SK-N-DZ (cell line): ENCODE data around the gene PDE10A.
A peak's percentile ranks its signal among the peaks of the same experiment; 100 is the strongest.

Source experiments
- DNase-seq: peaks from one replicate; pipeline ENCODE4 v3.0.0-alpha.2; 2015; ENCODE audit warnings: low spot score

Gene PDE10A

GRCh38 chr6:165656581-165657324 is 6.3 kb downstream of the PDE10A start:
- DNase-seq: no peak

DNA sequence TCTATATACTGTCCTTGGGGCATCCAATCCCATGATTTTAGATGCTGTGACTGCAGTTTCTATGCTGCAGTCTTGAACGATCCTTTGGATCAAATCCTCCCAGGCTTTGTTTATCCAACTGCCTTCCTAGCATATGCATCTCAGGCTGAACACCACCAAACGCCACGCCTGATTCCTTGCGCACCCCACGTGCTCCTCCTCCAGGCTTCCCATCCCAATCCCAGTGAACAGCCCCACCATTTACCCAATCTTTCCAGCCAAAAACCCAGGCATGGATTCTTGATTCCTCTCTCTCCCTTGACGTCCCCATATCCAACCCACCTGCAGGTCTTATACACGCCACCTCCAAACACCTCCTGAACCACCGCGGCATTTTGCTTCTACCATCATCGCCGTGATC is 7.8 kb downstream of the PDE10A start:
- no peak for DNase-seq

DNA sequence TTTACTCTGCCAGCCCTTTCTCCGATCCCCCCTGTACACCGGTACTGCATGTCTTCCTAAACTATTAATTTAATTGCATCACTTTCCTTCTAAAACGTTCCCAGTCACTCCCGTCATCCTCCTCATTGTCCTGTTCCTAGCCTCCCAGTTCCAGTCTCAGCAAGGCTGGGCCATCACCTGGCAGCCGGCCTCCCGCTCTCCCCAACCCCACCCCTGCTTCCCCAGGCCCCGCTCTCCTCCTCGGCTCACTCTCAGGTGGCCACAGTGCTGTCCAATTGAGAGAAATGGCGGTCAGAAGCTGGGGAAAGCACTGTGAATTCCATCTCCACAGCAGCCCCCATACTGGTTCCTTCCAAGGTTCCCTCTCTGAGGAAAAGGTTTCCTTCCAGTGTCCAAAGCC is 8.9 kb downstream of the PDE10A start:
- DNase-seq: no peak

- DNase-seq: no peak
Observed at GRCh38 chr6:165653607-165654006, 9.4 kb downstream of the PDE10A start.

DNA sequence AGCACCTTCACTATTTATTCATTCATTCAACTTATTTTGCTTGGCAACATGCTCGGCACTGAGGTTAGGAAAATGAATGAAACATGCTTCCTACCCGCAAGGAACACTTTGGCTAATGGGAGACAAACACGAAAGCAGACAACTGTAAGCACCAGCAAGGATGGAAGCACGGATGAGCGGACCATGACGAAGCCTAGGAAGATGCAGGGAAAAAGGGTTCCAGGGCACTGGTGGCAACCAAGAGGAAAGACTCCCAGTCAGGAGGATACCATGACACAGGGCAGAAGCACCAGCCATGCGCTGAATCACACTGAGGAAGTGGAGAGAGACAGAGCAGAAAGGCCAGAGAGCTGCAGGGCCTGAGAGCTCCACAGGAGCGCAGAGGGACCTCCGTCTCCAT is 9.8 kb downstream of the PDE10A start:
- no peak for DNase-seq

GRCh38 chr6:165652766-165653165 is 10.3 kb downstream of the PDE10A start:
- no peak for DNase-seq

DNA sequence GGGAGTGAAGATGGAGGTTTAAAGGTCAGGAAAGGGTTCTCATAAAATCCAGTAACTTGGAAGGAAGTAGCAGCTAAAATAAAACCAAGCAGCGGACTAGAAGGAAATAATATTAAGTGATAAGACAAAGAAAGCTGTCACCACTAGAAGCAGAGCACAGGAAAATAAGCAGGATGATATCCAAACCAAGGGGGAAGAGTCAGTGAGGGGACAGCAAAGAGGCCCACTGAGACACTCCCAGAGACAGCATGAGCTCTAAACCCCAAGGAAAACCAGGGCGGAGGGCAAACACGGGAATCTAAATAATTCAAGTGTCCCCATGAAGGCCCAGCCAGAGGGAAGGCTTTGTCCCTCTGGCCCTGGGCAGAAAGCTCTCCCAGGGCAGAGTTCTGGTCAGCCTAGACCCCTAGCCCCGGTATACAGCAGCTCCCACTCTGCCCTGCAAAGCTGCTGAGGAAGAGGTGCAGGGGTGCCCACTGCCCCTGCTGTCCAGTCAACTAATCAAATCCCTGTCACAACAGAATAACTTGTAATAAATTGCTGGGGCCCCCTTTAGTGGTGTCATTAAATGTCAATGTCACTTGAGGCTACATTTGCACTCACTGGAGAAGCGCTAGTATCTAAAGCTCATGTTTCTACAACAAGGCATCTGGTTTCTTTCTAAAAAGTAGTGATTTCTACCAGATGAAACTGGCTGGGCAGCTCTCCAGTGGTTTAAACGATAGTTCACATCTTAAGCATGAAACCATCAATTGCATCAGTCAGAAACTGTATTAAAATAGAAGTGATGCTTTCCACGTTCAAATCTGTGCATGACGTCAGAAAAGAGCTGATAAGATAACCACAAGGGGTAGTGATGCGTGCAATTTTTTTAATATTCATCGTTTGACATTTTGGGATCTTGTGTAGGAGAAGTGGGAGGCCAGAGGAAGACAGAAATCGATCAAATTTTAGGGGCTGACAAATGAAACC is 13.6 kb downstream of the PDE10A start:
- DNase-seq: peak; percentile 65

DNA sequence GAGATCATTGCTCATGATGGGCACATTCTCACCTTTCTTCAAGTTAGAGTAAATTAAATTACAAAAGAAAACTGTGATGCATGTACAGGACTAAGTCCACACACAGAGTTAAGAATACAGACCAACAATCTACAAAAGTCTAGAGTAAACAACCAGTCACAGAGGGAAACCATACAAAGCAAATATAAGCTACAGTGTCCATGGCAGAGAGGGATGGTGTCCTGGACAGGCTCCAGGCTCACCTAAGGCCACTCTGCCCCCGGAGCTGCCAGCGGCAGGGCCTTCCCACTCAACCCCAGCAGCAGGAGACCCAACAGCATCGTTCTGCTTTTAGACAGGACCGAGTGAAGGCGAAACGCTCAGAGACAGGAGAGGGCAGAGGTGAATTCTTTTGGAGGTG is 16.0 kb downstream of the PDE10A start:
- DNase-seq: no peak

DNA sequence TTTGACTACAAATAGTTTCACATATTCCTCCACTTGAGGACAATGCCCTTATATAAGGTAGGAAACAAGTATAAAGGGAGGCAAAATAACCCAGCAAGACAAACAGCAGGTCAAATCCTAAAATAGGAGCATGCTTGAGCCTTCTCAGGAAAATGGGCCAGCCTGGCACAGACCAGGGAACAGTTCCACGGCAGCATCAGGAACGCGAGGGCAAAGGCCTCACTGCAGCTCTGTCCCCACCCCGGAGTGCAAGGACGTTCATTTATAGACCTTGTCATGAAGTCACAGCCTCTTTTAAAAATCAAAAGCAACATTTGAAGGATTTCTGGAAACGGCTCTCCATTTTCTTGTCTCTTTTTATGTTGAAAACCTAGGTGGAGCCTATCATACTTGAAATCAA is 17.1 kb downstream of the PDE10A start:
- DNase-seq: no peak

DNA sequence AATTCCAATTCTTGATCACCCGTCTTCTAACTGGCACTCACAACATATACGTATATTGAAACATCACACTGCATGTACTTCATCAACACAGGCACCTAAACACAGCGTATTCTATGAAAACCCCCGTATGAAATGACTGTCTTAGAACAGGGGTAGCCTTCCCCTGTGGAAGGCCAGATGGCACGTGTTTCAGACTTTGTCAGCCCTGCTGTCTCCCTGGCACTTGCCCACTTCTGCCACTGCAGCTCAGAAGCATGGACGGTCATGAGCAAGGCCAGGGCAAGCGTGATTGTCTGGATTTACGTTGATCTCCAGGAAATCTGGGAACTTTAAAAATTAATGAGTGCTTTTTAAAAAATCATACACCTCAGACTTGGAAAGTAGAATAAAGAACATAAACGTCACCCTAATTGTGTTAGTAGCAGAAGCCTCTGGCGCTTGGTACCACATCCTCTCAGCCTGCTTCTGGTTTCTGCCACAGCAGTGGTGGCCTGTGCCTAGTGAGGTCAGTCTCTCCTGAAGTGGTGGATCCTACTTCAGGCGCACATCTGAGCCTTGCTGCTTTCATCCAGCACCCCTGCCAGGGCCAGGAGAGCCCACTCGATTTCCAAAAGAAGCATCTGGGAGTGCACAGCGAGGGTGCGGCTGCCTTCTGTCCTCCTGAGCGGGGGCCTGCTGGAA is 18.3 kb downstream of the PDE10A start:
- DNase-seq: no peak

GRCh38 chr6:165643015-165643414 is 20.0 kb downstream of the PDE10A start:
- DNase-seq: no peak

GRCh38 chr6:165641672-165642156 is 21.3 kb downstream of the PDE10A start:
- no peak for DNase-seq

DNA sequence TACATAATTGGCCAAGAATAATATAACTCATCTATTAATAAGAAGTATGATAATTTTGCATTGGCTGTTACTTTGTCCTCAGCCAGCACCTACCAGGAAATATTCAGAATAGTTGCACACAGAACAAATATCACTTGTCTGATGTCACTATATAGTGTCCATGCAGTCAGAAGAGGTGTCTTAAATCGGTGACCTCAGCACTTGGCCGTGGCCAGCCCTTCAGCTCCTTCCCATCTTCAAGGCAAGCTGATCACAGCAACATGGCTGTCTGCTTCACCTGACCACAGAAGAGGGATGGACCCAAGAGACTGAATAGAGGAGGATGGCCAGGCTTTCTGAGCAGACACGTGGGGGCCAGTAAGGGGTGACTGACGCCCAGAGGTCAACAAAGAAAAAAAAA is 22.2 kb downstream of the PDE10A start:
- DNase-seq: no peak

GRCh38 chr6:165638530-165638929 is 24.5 kb downstream of the PDE10A start:
- DNase-seq: no peak

DNA sequence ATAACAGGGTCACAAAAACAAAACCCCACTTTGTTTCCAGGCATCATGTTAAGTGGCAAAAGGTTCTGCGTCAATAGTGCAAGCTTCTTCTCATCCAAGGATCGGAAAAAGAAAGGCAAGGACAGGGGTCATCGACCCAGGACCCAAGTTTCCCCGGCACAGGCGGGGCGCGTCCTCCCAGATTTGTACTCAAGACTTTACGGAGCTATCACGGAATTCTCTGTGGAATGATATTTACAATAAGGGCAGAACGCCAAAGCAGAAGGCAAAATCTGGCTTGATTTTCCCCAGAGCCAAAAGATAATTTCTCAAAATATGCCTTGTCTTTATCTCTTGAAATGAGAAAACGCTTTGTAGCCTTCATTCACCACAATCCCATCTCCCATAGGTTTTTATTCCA is 25.5 kb downstream of the PDE10A start:
- no peak for DNase-seq

GRCh38 chr6:165636402-165637048 is 26.5 kb downstream of the PDE10A start:
- no peak for DNase-seq

GRCh38 chr6:165635965-165636364 is 27.1 kb downstream of the PDE10A start:
- no peak for DNase-seq

- DNase-seq: no peak
Observed at GRCh38 chr6:165634101-165634880, 28.8 kb downstream of the PDE10A start.

GRCh38 chr6:165632194-165632593 is 30.8 kb downstream of the PDE10A start:
- DNase-seq: no peak

- DNase-seq: no peak
Observed at GRCh38 chr6:165630544-165630953, 32.5 kb downstream of the PDE10A start.

DNA sequence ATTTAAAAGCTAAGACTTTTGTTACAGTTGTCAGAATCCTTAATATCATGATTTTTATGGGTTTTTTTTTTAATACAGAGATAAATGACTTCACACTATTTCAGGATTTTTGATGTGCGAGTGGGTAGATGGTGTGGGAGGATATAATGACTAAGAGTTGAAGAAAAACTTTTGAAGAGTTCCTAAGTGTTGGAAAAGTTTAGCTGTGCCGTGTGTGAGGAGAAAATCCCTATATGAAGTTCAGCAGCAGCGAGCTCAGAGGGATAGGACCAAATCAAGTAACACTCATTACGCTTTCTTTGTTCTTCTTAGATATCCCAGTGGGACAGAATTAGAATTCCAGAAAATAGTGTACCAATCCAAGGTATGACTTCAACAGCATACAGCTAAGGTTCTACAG is 34.1 kb downstream of the PDE10A start:
- no peak for DNase-seq
